ENCODE data around the gene ARRDC2. TPM values are rescaled to one million over a fixed set of nuclear protein-coding genes. Genes with fewer than 3 reads are reported as not detected.

The ARRDC2 gene
- total and polyA plus RNA-seq, 10 donors: 46.0 to 70.4 (median 56.1) TPM

DNA sequence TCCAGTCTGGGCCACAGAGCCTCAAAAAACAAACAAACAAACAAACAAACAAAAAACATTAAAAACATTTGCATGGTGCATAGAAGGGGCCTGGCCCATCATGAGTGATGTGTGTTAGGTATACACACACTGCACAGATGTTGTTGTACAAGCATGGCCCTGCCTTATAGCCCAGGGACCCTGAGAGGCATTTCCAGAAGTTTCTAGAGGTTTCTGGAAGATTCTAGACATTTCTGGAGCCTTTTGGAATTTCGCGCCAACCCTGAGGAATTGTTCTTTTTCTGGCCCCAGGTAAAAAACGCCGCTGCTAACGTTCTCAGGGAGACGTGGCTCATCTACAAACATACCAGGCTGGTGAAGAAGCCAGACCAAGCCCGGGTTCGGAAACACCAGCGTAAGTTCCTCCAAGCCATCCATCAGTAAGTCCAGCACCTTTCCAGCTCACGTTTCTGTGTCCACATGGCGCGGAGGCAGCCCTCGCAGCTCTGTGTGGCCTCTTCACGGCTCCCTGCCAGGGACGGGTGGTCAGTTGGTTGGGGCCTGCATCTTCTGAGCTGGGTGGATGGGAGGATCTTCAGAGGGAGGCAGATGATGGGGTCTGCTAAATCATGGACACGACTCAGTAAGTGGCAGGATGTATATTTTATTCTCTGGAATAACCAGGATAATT lies 18.4 kb upstream of the ARRDC2 start:
- no peak overlapping the region for H3K4me3 ChIP-seq
- H3K36me3 ChIP-seq: no peaks in the 10 kb centered on the region
- H3K9me3 ChIP-seq: no peaks in the 10 kb centered on the region
- peaks cover 0 to 27% (median 0%) of the 10 kb centered on the region in 7 donors for H3K27me3 ChIP-seq (replicated peaks in 1 of 7)
- TF ChIP-seq POLR2AphosphoS5 (IDR thresholded peaks at IDR 0.05) (no peak), POLR2A (IDR thresholded peaks at IDR 0.05) (no peak)
- TF ChIP-seq, protein P1, sequence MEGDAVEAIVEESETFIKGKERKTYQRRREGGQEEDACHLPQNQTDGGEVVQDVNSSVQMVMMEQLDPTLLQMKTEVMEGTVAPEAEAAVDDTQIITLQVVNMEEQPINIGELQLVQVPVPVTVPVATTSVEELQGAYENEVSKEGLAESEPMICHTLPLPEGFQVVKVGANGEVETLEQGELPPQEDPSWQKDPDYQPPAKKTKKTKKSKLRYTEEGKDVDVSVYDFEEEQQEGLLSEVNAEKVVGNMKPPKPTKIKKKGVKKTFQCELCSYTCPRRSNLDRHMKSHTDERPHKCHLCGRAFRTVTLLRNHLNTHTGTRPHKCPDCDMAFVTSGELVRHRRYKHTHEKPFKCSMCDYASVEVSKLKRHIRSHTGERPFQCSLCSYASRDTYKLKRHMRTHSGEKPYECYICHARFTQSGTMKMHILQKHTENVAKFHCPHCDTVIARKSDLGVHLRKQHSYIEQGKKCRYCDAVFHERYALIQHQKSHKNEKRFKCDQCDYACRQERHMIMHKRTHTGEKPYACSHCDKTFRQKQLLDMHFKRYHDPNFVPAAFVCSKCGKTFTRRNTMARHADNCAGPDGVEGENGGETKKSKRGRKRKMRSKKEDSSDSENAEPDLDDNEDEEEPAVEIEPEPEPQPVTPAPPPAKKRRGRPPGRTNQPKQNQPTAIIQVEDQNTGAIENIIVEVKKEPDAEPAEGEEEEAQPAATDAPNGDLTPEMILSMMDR (IDR thresholded peaks at IDR 0.05 in 8 of 11, conservative IDR thresholded peaks at IDR 0.05 in 3 of 11): no peak
- H3K27ac ChIP-seq: no peak overlapping the region
- no peak for DNase-seq
- WGBS, 5 donors: 89 to 96% (median 92%) methylated on average over 16 of the region's 16 CpGs
- intact Hi-C loops (cut with DNase I; ENCODE audit: low total_unique reads): loop anchor here (10.0 kb wide), 1 partner anchor 125 kb away; no protein-coding TSS in a partner anchor
- no peaks in the 10 kb centered on the region for H3K4me1 ChIP-seq

DNA sequence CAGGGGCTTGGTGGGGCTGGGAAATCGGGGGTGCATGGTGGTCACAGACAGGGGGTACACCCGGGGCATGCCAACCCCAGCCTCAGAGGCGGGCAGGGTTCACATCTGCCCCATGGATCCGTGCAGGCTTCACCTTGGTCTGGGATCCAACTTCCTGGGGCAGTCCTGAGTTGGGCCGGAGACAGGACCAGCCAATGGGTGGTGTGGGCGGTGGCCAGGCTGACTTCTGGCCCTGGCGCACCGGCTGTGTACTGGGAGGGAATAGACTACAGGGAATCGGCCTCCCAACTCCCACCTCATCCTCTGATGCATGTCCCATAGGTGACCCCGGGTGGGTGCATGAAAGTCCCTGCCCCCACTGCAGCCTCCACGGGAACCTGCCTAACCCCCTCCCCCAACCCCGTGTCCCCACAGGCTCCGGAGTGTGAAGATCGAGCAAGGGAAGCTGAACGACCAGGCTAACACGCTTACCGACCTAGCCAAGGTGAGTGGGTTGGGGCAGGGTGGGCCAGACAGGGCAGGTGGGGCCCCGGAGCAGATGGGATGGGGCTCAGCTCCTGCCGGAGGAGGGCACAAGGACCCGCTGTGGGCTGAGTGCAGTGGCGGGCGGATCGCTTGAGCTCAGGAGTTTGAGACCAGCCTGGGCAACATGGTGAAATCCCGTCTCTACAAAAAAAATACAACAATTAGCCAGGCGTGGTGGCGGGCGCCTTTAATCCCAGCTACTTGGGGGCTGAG lies 14.7 kb upstream of the ARRDC2 start:
- peaks cover 0 to 18% (median 0%) of the 10 kb centered on the region in 7 donors for H3K27me3 ChIP-seq (replicated peaks in 1 of 7)
- peaks cover 0 to 14% (median 7%) of the 10 kb centered on the region in 6 donors for H3K4me1 ChIP-seq
- H3K4me3 ChIP-seq: no peak overlapping the region
- no peaks in the 10 kb centered on the region for H3K9me3 ChIP-seq
- WGBS, 5 donors: 83 to 93% (median 87%) methylated on average over 22 to 27 of the region's 27 CpGs
- no peak overlapping the region for H3K27ac ChIP-seq
- no peak for DNase-seq
- no peak for TF ChIP-seq POLR2A (IDR thresholded peaks at IDR 0.05)
- TF ChIP-seq, protein P1 (IDR thresholded peaks at IDR 0.05 in 8 of 11, conservative IDR thresholded peaks at IDR 0.05 in 3 of 11): no peak
- no peak for TF ChIP-seq POLR2AphosphoS5 (IDR thresholded peaks at IDR 0.05)
- intact Hi-C loops (cut with DNase I; ENCODE audit: low total_unique reads): loop anchor here (10.0 kb wide), 1 partner anchor 128 kb away; no protein-coding TSS in a partner anchor
- no peaks in the 10 kb centered on the region for H3K36me3 ChIP-seq

DNA sequence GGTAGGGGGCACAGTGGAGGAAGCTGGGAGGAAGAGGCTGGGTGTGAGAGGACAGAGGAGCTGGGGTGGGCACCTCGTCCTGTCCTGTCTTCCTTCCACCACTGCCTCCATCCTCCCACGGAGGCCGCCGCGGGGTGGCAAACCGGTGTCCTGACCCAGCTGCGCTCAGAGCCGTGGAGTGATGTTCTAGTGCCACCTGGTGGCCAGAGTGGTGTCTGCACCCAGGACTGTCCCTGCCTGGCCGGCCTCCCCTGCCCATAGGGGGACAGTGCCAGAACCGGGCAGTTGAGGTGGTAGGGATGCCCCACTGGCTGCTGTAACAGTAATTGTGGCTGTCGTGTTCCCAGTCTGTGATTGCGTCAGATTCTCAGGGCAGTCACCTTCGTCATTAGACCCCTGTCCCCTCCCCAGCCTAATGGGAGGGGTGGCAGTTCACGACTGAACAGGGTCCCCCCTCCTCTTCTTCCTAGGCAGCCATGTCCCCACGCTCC lies 11.1 kb upstream of the ARRDC2 start:
- TF ChIP-seq POLR2AphosphoS5 (IDR thresholded peaks at IDR 0.05) (peak; percentile 35 to 72 (median 67)), POLR2A (IDR thresholded peaks at IDR 0.05) (no peak)
- TF ChIP-seq, protein P1 (IDR thresholded peaks at IDR 0.05 in 8 of 11, conservative IDR thresholded peaks at IDR 0.05 in 3 of 11): peak; percentile 98 to 99 (median 99)
- intact Hi-C loops (cut with DNase I; ENCODE audit: low total_unique reads): loop anchor here (2.0 to 10.0 kb wide), 2 partner anchors 58 to 132 kb away; no protein-coding TSS in a partner anchor
- H3K9me3 ChIP-seq: no peaks in the 10 kb centered on the region
- DNase-seq: peak; percentile 95
- 9 to 16% (median 11%) methylated on average over 15 of the region's 15 CpGs for WGBS, 5 donors
- H3K36me3 ChIP-seq: no peaks in the 10 kb centered on the region
- no peak overlapping the region for H3K4me3 ChIP-seq
- no peak overlapping the region for H3K27ac ChIP-seq
- peaks cover 0 to 18% (median 0%) of the 10 kb centered on the region in 7 donors for H3K27me3 ChIP-seq (replicated peaks in 1 of 7)
- peaks cover 2 to 38% (median 25%) of the 10 kb centered on the region in 6 donors for H3K4me1 ChIP-seq

Data from spleen (tissue), 11 donors.